Measurements from ENCODE around the gene PLXNC1.

GRCh38 chr12:94200069-94200468 is 51.7 kb downstream of the PLXNC1 start:
- TF ChIP-seq, protein P1, sequence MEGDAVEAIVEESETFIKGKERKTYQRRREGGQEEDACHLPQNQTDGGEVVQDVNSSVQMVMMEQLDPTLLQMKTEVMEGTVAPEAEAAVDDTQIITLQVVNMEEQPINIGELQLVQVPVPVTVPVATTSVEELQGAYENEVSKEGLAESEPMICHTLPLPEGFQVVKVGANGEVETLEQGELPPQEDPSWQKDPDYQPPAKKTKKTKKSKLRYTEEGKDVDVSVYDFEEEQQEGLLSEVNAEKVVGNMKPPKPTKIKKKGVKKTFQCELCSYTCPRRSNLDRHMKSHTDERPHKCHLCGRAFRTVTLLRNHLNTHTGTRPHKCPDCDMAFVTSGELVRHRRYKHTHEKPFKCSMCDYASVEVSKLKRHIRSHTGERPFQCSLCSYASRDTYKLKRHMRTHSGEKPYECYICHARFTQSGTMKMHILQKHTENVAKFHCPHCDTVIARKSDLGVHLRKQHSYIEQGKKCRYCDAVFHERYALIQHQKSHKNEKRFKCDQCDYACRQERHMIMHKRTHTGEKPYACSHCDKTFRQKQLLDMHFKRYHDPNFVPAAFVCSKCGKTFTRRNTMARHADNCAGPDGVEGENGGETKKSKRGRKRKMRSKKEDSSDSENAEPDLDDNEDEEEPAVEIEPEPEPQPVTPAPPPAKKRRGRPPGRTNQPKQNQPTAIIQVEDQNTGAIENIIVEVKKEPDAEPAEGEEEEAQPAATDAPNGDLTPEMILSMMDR (conservative IDR thresholded peaks at IDR 0.05; ENCODE audit: low read depth, low read length), result no peak
- no peak for TF ChIP-seq EZH2 (IDR thresholded peaks at IDR 0.05; ENCODE audit: borderline replicate concordance, low read depth, low read length, poor library complexity, severe bottlenecking)
